HL-60/S4 (cell line): ENCODE results near the gene ACSF3.

Source experiments
- in situ Hi-C: fragments of 300-500 bp; cut with MboI; formaldehyde crosslinking; loops from 2 replicates; pipeline ENCODE4 v1.14.3; 2022; ENCODE audit warnings: low sequenced_read_pairs

ACSF3 gene

GRCh38 chr16:89108416-89108815, 14.8 kb downstream of the ACSF3 start:
- in situ Hi-C loops = no loop called here

DNA sequence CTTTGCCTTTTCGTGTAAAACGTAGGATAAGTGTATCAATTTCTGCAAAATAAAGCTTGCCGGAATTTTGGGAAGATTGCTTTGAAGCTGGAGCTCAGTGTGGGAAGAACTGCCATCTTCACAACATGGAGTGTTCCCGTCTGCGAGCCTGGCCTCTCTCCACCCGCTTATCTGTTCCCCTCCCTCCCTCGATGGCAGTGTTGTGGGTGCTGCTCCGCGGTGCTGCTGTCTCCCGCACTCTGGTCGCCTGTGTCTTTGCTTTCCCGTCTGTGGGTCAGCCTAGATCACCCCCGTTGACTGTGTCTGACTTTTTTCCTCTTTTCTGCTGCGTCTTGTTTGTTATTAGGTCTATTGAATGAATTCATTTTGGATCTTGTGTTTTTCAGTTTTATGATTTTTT, 17.0 kb downstream of the ACSF3 start:
- in situ Hi-C loops = no loop called here

- in situ Hi-C loops = no loop called here
These were observed 17.6 kb downstream of the ACSF3 start for GRCh38 chr16:89111263-89111662.

DNA sequence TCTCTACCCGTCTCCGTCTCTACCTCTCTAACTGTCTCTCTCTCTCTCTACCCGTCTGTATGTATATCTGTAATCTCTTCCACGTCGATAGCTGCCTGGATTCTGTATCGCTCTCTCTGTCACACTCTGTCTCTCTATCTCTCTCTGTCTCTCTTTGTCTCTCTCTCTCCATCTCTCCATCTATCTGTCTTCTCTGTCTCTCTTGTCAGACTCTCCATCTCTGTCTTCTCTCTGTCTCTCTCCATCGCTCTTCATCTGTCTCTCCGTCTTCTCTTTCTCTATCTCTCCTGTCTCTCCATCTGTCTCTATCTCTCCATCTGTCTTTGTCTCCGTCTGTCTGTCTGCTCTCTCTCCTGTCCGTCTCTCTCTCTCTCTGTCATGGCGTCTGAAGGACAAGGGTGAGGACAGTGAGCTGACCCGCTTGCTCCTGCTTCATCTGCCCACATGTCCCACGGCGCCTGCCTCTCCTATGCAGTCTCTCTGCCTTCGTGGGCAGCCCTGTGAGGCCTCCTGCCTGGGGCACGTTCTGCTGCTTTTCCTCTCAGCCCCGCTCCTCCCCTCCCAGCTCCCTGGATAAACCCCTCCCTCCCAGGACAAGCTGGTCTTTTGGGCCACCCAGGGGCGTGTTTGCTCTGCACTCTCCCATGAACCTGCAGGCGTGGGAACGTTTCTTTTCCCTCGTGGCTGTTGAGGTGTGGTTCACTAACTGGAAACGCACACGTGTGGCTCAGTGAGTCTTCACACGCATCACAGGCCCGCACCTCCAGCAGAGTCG, 18.9 kb downstream of the ACSF3 start:
- in situ Hi-C loops = no loop called here

- in situ Hi-C loops = no loop called here
These were observed 19.5 kb downstream of the ACSF3 start for GRCh38 chr16:89113152-89113547.

DNA sequence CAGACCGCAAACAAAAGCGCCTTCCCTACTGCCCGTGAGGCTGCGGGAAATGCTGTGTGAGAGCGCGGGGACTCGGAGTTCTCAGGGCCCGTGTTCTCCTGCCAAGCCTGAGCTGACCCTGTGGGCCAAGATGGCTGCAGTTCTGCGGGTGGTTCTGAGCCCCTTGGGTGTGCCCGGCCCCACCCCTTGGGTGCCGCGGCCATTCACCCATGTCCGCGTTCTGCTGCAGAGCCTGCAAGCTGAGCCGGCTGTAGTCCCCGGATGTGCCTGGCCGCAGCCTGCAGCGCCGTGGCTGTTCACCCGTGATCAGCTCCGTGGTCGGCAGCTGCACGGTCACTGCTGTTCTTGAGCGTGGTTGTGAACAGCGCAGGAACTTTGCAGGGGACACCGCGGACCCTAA, 20.0 kb downstream of the ACSF3 start:
- in situ Hi-C loops = no loop called here

GRCh38 chr16:89114159-89114981, 20.7 kb downstream of the ACSF3 start:
- in situ Hi-C loops = no loop called here

GRCh38 chr16:89115216-89115861, 21.7 kb downstream of the ACSF3 start:
- in situ Hi-C loops = no loop called here

GRCh38 chr16:89116341-89117226, 22.9 kb downstream of the ACSF3 start:
- in situ Hi-C loops = no loop called here

DNA sequence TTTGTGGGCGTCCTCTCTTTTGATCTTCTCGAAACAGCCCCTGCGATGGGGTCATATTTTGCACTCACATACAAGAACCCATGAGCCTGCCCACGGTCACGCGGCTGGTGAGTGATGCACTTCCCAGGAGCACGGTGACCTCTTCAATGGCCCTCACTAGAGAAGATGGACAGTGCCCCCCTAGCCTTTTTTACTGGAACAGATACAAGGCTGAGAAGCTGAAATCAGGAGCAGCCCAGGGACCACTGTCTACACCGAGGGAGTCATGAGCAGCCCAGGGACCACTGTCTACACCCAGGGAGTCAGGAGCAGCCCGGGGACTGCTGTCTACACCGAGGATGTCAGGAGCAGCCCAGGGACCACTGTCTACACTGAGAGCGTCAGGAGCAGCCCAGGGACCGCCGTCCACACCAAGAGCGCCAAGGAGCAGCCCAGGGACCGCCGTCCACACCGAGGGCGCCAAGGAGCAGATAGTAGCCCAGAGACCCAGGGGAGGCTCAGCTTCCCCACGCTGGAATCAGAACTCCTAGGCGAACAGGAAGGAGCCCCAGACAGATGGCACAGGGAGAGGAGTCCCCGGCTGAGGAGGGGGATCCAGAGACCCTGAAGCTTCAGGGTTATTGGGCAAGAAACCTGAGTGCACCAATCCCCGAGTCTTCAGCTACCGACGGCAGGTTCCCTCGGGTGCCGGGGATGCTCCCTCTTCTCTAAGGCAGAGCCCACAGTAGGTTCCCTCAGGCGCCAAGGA, 23.7 kb downstream of the ACSF3 start:
- in situ Hi-C loops = no loop called here

- in situ Hi-C loops = no loop called here
These were observed 24.3 kb downstream of the ACSF3 start for GRCh38 chr16:89117975-89118289.

GRCh38 chr16:89118361-89119165, 24.9 kb downstream of the ACSF3 start:
- in situ Hi-C loops = no loop called here

GRCh38 chr16:89119166-89119621, 25.5 kb downstream of the ACSF3 start:
- in situ Hi-C loops = no loop called here

DNA sequence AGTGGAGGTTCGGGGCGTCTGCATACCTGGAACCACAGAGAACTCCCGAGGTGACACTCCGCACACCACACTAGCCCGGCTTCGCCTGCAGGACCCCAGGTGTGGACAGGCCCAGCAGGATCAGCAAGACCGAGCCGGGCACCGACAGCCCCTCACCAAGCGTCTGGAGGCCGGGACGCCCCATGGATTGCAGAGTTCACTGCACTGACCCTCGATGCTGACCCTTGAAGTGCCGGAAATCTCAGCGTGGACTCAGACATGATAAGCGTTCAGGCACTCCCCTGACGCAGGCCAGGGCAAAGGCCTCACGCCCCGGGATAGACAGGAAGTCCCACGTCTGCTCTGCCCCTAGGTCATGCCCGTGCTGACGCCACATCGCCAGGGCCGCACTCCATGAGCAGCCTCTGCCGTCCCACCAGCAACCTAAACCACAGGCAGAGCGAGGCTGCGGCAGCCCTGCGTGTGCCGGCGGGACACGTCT, 26.0 kb downstream of the ACSF3 start:
- in situ Hi-C loops = no loop called here

DNA sequence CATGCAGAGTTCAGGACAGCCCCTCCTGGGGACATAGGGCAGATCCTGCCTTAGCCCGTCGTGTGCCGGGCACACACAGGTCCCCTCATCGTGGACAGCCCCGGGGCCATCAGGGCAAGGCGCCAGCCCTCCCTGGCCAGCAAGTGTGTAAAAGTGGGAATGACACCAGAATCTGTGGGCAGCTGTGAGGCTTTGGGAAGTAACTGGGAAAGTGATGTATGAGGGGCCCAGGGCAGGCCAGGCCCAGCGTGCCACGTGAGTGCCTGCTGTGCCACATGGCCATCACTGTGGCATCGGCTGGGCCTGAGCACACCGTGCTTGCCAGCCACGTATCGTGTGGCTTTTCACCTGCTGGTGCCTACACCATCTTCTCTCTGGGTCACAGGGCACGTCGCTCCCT, 26.6 kb downstream of the ACSF3 start:
- in situ Hi-C loops = no loop called here

- in situ Hi-C loops = no loop called here
These were observed 27.3 kb downstream of the ACSF3 start for GRCh38 chr16:89120921-89121351.

GRCh38 chr16:89121691-89122321, 28.2 kb downstream of the ACSF3 start:
- in situ Hi-C loops = no loop called here

DNA sequence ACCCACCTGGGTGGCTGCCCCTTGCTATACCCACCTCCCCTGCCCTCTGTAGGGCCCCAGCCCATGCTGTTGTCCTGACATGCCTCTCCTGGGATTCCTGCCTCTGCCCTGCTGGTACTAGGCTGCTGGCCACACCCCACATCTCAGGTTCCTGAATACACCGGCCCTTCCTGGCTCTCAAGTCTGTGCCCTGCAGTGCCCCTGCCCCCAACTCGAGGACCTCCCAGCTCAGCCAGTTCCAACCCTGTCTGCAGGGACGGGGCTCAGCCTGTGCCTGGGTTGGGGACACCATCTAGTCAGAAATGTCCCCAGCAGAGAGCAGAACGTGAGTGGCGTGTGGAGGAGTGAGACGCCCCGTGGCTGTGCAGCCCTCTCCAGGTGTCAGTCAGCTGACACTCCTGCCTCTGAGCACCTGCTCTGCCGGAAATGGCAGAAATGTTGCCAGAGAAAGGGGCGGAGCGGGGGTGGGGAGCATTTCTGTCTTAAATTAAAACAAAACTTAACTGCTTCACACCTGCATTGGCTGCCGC, 28.7 kb downstream of the ACSF3 start:
- in situ Hi-C loops = no loop called here
